ENCODE data around the gene METTL25.

GRCh38 chr12:82461393-82461792, 103.1 kb downstream of the METTL25 start:
- TF ChIP-seq, protein P1, sequence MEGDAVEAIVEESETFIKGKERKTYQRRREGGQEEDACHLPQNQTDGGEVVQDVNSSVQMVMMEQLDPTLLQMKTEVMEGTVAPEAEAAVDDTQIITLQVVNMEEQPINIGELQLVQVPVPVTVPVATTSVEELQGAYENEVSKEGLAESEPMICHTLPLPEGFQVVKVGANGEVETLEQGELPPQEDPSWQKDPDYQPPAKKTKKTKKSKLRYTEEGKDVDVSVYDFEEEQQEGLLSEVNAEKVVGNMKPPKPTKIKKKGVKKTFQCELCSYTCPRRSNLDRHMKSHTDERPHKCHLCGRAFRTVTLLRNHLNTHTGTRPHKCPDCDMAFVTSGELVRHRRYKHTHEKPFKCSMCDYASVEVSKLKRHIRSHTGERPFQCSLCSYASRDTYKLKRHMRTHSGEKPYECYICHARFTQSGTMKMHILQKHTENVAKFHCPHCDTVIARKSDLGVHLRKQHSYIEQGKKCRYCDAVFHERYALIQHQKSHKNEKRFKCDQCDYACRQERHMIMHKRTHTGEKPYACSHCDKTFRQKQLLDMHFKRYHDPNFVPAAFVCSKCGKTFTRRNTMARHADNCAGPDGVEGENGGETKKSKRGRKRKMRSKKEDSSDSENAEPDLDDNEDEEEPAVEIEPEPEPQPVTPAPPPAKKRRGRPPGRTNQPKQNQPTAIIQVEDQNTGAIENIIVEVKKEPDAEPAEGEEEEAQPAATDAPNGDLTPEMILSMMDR (IDR thresholded peaks at IDR 0.05) = no peak
- no peak for TF ChIP-seq POLR2A (IDR thresholded peaks at IDR 0.05)
